ENCODE data around the gene FCMR. TPM values are rescaled to one million over a fixed set of nuclear protein-coding genes. Genes with fewer than 3 reads are reported as not detected.

The FCMR gene
- total RNA-seq, 1 donor from 2014 or later, result 8.4 TPM

- Mint-ChIP-seq H3K27me3 (ENCODE audit: unreplicated experiment) (peaks cover 4% of the 10 kb centered on the region), H3K4me1 (ENCODE audit: unreplicated experiment) (peaks cover 8% of the 10 kb centered on the region), H3K27ac (ENCODE audit: unreplicated experiment) (peak overlapping the region; percentile 24), H3K36me3 (ENCODE audit: low read depth, unreplicated experiment) (peaks cover 11% of the 10 kb centered on the region), H3K4me3 (ENCODE audit: unreplicated experiment) (no peak overlapping the region), H3K9me3 (ENCODE audit: unreplicated experiment) (no peaks in the 10 kb centered on the region)
- DNase-seq (ENCODE audit: low spot score), result no peak
- TF ChIP-seq CTCF (IDR thresholded peaks at IDR 0.05; ENCODE audit: unreplicated experiment), result no peak
Observed at GRCh38 chr1:206898915-206899431, 22.8 kb downstream of the FCMR start.

DNA sequence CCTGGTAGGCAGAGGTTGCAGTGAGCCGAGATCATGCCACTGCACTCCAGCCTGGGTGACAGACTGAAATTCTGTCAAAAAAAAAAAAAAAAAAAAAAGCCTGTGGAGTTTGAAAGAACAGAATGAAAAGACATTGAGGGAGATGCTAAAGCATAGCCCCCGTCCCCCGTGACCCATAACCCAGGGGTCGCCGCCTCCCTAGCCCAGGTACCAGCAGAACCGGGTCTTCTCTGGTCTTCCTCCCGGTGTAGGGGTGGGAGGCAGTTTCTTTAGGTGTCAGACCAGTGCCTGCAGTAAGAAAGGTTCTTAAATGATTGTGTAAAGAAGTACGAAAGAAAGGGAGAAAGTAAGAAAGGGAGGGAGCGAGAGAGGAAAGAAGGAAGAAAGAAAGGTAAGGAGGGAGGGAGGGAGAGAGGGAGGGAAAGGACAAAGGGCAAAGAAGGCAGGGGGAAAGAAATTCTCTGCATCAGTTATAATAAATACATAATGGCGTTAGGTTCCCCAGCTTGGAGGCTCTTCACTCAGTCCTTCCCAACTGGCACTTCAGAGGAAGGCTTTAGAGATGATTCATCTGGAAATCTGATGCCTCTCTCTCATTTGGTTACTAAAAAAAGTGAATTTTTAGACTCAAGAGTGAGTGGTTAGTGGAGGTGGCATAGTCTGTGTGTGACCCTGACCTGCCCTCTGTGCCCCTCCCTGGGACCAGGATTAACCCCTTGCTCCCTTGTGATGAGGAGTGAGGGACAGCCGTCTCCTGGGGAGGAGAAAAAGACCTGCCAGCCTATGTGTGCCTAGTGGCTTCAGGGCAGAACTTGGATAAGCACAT is 23.4 kb downstream of the FCMR start:
- Mint-ChIP-seq H3K27me3 (ENCODE audit: unreplicated experiment) (peaks cover 4% of the 10 kb centered on the region), H3K4me3 (ENCODE audit: unreplicated experiment) (no peak overlapping the region), H3K27ac (ENCODE audit: unreplicated experiment) (peak overlapping the region; percentile 24), H3K4me1 (ENCODE audit: unreplicated experiment) (peaks cover 8% of the 10 kb centered on the region), H3K9me3 (ENCODE audit: unreplicated experiment) (no peaks in the 10 kb centered on the region), H3K36me3 (ENCODE audit: low read depth, unreplicated experiment) (peaks cover 11% of the 10 kb centered on the region)
- no peak for DNase-seq (ENCODE audit: low spot score)
- no peak for TF ChIP-seq CTCF (IDR thresholded peaks at IDR 0.05; ENCODE audit: unreplicated experiment)

DNA sequence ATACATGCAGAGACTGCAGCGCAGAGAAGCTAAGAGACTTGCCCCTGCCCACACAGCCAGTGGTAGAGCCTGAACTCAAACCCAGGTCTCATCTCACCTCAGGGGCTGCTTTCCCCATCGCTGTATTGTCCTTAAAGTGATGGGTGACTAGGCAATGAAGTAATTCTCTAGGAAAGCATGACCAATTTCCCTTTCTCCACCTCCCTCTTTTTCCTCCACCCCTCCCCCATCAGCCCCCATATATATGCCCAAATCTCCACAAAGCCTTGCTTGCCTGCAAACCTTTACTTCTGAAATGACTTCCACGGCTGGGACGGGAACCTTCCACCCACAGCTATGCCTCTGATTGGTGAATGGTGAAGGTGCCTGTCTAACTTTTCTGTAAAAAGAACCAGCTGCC is 24.6 kb downstream of the FCMR start, which contains the start of gene IL24:
Gene IL24 (plus strand): TSS at position 269 of the 400 bp plus-strand sequence. CDS start 390 bp downstream, outside the sequence.
- Mint-ChIP-seq H3K4me3 (ENCODE audit: unreplicated experiment) (no peak within 1 kb of the TSS), H3K27me3 (ENCODE audit: unreplicated experiment) (peaks cover 4% of the 10 kb centered on the region), H3K36me3 (ENCODE audit: low read depth, unreplicated experiment) (peaks cover 11% of the 10 kb centered on the region), H3K4me1 (ENCODE audit: unreplicated experiment) (peaks cover 8% of the 10 kb centered on the region), H3K27ac (ENCODE audit: unreplicated experiment) (no peak within 1 kb of the TSS), H3K9me3 (ENCODE audit: unreplicated experiment) (no peaks in the 10 kb centered on the region)
- no peak for TF ChIP-seq CTCF (IDR thresholded peaks at IDR 0.05; ENCODE audit: unreplicated experiment)
- DNase-seq (ENCODE audit: low spot score), result no peak

- H3K4me3 Mint-ChIP-seq (ENCODE audit: unreplicated experiment), result no peak overlapping the region
- peaks cover 8% of the 10 kb centered on the region for H3K4me1 Mint-ChIP-seq (ENCODE audit: unreplicated experiment)
- no peak for DNase-seq (ENCODE audit: low spot score)
- peaks cover 11% of the 10 kb centered on the region for H3K36me3 Mint-ChIP-seq (ENCODE audit: low read depth, unreplicated experiment)
- peaks cover 4% of the 10 kb centered on the region for H3K27me3 Mint-ChIP-seq (ENCODE audit: unreplicated experiment)
- H3K9me3 Mint-ChIP-seq (ENCODE audit: unreplicated experiment), result no peaks in the 10 kb centered on the region
- no peak for TF ChIP-seq CTCF (IDR thresholded peaks at IDR 0.05; ENCODE audit: unreplicated experiment)
- no peak overlapping the region for H3K27ac Mint-ChIP-seq (ENCODE audit: unreplicated experiment)
Observed at GRCh38 chr1:206896261-206896660, 25.5 kb downstream of the FCMR start.

GRCh38 chr1:206895837-206896242 is 25.9 kb downstream of the FCMR start:
- no peak overlapping the region for H3K27ac Mint-ChIP-seq (ENCODE audit: unreplicated experiment)
- no peak for TF ChIP-seq CTCF (IDR thresholded peaks at IDR 0.05; ENCODE audit: unreplicated experiment)
- H3K36me3 Mint-ChIP-seq (ENCODE audit: low read depth, unreplicated experiment), result peaks cover 8% of the 10 kb centered on the region
- DNase-seq (ENCODE audit: low spot score), result no peak
- H3K27me3 Mint-ChIP-seq (ENCODE audit: unreplicated experiment), result peaks cover 4% of the 10 kb centered on the region
- no peak overlapping the region for H3K4me3 Mint-ChIP-seq (ENCODE audit: unreplicated experiment)
- peaks cover 11% of the 10 kb centered on the region for H3K4me1 Mint-ChIP-seq (ENCODE audit: unreplicated experiment)
- no peaks in the 10 kb centered on the region for H3K9me3 Mint-ChIP-seq (ENCODE audit: unreplicated experiment)

All from endothelial cell (in vitro differentiated cells).